Brain microvascular endothelial cell (primary cell): ENCODE results near the gene TMEM132A.
A peak's percentile ranks its signal among the peaks of the same experiment; 100 is the strongest.

Source experiments
- DNase-seq: peaks from one replicate; pipeline ENCODE4 v3.0.0-alpha.2; 2020
- H3K27ac ChIP-seq: fragments of 250-450 bp; sonication (Bioruptor Pico); 2 replicates; pipeline ENCODE4 v1.5.1; 2020; ENCODE audit warnings: mild to moderate bottlenecking, moderate library complexity
- H3K27me3 ChIP-seq: fragments of 250-450 bp; sonication (Bioruptor Pico); replicated peaks from 2 replicates; pipeline ENCODE4 v1.5.1; 2020; ENCODE audit warnings: mild to moderate bottlenecking
- H3K36me3 ChIP-seq: fragments of 250-450 bp; sonication (Bioruptor Pico); replicated peaks from 2 replicates; pipeline ENCODE4 v1.5.1; 2020; ENCODE audit warnings: mild to moderate bottlenecking
- H3K4me3 ChIP-seq: 2 replicates; pipeline ENCODE4 v1.5.1; 2011; ENCODE audit warnings: low read depth, mild to moderate bottlenecking, control low read depth, low read length, moderate library complexity
- in situ Hi-C: cut with HindIII; loops from 2 replicates; pipeline ENCODE4 v1.10.0; 2017; ENCODE audit warnings: low sequenced_read_pairs, low pct_ligation_motif_present
- TF ChIP-seq, protein P1 (sequence below): IDR thresholded peaks from 2 replicates; pipeline ENCODE4 v1.5.1; 2011; ENCODE audit warnings: low read depth, mild to moderate bottlenecking, moderate library complexity, low read length, control low read depth, inconsistent platforms; ENCODE audit errors: missing control alignments

TMEM132A gene

DNA sequence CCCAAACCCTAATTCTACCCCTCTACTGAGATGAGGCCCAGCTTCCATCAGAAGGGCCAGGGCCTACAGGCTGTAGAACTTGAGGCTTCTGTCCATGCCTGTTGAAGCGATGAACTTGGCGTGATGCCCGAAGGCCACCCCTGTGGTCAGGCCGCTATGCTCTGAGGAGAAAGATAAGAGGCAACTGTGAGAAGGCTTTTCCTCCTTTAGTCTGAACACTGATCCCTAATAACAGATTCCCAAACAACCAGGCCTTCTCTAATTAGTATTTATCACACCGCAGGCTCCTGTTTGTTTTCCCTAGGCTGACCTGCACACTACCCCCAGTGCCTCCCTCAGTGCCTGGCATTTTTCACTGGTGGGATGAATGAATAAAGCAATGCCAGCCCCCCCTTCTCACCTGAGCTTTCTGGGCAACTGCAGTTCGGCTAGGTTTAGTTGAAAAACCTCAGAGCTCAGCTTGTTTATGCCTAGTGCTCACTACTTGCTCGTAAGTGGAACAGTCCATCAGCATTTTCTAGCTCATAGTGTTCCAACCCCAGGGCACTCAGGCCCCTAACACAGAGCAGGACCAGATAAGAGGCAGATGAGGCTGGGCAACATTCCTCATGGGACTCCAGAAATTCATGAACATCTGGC lies 33.0 kb upstream of the TMEM132A start:
- Histone ChIP-seq H3K27me3 (no peaks in the 10 kb centered on the region), H3K4me3 (no peak overlapping the region), H3K27ac (no peak overlapping the region), H3K36me3 (peaks cover 22% of the 10 kb centered on the region)
- in situ Hi-C loops: no loop called here
- peak; percentile 59 for DNase-seq
- TF ChIP-seq, protein P1, sequence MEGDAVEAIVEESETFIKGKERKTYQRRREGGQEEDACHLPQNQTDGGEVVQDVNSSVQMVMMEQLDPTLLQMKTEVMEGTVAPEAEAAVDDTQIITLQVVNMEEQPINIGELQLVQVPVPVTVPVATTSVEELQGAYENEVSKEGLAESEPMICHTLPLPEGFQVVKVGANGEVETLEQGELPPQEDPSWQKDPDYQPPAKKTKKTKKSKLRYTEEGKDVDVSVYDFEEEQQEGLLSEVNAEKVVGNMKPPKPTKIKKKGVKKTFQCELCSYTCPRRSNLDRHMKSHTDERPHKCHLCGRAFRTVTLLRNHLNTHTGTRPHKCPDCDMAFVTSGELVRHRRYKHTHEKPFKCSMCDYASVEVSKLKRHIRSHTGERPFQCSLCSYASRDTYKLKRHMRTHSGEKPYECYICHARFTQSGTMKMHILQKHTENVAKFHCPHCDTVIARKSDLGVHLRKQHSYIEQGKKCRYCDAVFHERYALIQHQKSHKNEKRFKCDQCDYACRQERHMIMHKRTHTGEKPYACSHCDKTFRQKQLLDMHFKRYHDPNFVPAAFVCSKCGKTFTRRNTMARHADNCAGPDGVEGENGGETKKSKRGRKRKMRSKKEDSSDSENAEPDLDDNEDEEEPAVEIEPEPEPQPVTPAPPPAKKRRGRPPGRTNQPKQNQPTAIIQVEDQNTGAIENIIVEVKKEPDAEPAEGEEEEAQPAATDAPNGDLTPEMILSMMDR: no peak

DNA sequence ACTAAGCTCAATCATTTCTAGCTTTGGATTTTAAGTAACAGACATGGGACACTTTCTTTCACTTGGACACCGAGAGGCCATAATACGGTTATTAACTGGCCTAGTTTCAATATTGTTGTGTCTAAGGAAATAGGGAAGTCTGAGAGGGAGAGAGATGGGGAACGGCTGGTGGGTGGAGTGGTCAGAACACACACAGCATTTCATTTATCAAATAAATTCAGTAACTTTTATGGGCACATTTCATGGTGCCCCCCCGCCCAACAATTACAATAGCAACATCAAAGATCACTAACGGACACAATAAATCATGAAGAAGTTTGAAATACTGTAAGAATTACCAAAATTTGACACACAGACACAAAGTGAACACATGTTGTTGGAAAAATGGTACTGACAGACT lies 28.6 kb upstream of the TMEM132A start:
- no peak for DNase-seq
- in situ Hi-C loops: no loop called here
- Histone ChIP-seq H3K4me3 (no peak overlapping the region), H3K27ac (no peak overlapping the region), H3K27me3 (no peaks in the 10 kb centered on the region), H3K36me3 (peaks cover 63% of the 10 kb centered on the region)
- TF ChIP-seq, protein P1: no peak

DNA sequence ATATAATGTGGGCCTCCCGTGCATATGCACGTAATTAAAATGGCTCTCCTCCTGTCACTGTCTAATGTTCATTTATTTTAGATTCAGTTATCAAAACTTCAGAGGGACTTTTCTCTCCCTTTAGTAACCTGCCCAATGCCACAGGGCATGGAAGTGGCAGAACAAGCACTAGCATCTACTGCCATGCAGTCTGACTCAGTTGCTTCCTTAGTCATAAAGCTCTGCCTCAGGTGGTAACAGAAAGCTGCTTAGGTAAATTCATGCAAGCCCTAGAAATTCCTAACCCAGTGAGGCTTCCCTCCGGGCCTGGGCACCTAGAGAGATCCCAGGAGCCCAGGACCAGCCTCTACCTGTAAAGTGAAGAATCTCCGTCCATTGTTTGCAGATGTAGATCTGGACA lies 26.8 kb upstream of the TMEM132A start:
- TF ChIP-seq, protein P1: no peak
- in situ Hi-C loops: no loop called here
- H3K27me3 ChIP-seq: no peaks in the 10 kb centered on the region
- H3K36me3 ChIP-seq: peaks cover 78% of the 10 kb centered on the region
- no peak for DNase-seq
- no peak overlapping the region for H3K4me3 ChIP-seq
- H3K27ac ChIP-seq: no peak overlapping the region

DNA sequence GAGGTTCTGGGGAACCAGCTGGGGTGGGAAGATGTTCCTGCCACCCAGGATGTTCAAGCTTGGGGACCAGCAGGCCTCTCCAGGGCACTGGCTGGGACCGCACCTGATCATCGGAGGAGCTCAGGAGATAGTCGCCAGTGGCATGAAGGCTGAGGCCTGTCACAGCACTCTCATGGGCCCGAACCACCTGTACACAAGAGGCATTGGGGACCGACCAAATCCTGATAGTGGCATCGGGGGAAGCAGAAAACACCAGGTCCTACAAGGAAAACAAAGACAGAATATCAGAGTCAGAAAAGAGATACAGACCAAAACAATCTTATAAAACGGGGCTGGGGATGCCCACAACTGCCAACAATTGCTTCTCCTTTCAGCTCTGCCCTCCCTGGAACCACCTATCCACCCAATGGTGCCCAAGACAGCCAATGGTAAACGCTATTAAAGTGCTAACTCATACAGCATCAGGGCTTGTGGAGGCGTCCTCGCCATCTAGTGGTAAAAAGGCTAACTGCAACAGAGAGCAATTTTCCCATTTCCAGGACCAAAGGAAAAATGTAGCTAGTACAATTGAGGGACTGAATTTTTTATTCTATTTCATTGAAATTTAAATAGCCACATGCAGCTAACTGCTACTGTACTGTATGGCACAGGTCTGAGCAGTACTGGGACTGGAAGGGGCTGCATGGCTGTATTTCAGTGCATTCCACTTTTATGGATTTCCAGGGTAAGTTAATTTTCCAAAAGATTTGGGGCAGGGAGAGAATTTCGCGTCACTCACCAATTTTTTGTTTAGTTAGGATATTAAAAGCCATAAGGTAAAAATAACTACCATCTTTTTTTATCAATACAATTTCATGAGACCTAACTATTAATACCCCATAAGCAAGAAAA lies 25.0 kb upstream of the TMEM132A start:
- peak; percentile 68 for DNase-seq
- no peak overlapping the region for H3K4me3 ChIP-seq
- H3K27ac ChIP-seq: peak overlapping the region; percentile 39
- in situ Hi-C loops: no loop called here
- no peaks in the 10 kb centered on the region for H3K27me3 ChIP-seq
- TF ChIP-seq, protein P1: peak; percentile 97
- peaks cover 74% of the 10 kb centered on the region for H3K36me3 ChIP-seq

DNA sequence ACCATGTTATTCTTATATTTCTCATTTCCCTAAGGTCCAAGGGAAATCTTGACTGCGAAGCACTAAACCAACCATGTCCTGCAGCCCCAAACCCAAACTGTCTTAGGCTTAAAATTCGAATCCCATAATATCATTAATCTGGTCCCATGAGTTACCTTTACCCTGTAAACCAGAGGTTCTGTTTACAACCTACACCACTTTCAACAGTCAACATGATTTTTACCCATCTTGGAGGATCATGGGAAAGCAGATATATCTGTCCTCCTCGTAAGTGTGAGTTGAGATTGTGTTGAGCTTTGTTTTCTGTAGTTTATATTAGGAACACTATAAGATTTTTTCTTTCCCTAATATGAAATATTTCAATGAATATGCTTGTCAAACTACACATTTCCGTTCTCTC lies 24.3 kb upstream of the TMEM132A start:
- no peak for DNase-seq
- TF ChIP-seq, protein P1: no peak
- Histone ChIP-seq H3K27me3 (no peaks in the 10 kb centered on the region), H3K36me3 (peaks cover 68% of the 10 kb centered on the region), H3K27ac (no peak overlapping the region), H3K4me3 (no peak overlapping the region)
- in situ Hi-C loops: loop anchor here (10.0 kb wide), 1 partner anchor 125 kb away; no protein-coding TSS in a partner anchor
